Neural cell (in vitro differentiated cells): ENCODE results near the gene RAC3.

Experiments used
- CTCF ChIP-seq: fragments of 450-650 bp; IDR thresholded peaks from 2 replicates; pipeline ENCODE4 v1.5.1; 2014; ENCODE audit warnings: antibody characterized with exemption, mild to moderate bottlenecking, moderate library complexity; ENCODE audit not compliant: poor library complexity, severe bottlenecking
- EP300 ChIP-seq: fragments of 450-650 bp; conservative IDR thresholded peaks from 2 replicates; pipeline ENCODE4 v1.6.1; 2014; ENCODE audit warnings: antibody characterized with exemption, mild to moderate bottlenecking, moderate library complexity; ENCODE audit not compliant: poor library complexity, severe bottlenecking
- POLR2AphosphoS5 ChIP-seq: IDR thresholded peaks from 2 replicates; pipeline ENCODE4 v1.6.1; 2012
- TAF1 ChIP-seq: IDR thresholded peaks from 2 replicates; pipeline ENCODE4 v1.6.1; 2012; ENCODE audit warnings: low read depth

- TF ChIP-seq EP300 (no peak), CTCF (no peak), TAF1 (no peak), POLR2AphosphoS5 (no peak)
Observed at GRCh38 chr17:82013772-82014321, 17.6 kb upstream of the RAC3 start.
